Effector CD8-positive, alpha-beta T cell (primary cell): Measurements from ENCODE around the gene GMDS.

ENCODE experiments used
- DNase-seq: peaks from one replicate; lab custom pipeline; 2025; lab: John Stamatoyannopoulos, UW

Gene GMDS

DNA sequence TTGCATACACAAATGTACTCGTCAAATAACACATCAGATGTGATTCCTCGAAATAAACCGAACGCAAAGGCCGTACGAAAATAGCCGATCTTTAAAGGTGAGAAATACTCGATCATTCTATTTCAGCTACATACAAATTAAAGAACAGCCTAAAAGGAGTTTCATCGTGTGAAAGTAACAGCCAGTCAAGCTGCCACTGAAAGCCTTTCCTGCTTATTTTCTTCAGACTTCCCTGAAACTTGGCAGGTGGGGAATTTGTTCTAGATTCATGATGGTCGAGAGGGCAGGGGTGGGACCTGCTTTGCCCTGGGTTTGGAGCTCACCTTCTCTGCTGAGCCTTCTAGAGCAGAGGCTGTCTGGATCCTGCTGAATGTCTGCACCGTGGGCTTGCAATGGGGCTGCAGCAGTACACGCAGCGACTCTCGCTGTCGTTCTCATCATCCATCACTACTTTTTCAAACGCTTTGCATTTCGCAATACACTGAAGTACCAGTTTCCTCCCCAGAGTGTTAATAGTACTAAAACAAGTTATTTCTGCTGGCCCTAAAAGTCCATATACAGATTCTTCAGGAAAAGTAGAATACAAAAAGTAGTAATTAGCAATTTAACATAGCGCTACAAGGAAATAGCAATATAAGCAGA lies 619.5 kb downstream of the GMDS start:
- no peak for DNase-seq

- DNase-seq = no peak
These were observed 620.3 kb downstream of the GMDS start for GRCh38 chr6:1624851-1625781.

GRCh38 chr6:1624058-1624850 lies 621.2 kb downstream of the GMDS start:
- DNase-seq = no peak

DNA sequence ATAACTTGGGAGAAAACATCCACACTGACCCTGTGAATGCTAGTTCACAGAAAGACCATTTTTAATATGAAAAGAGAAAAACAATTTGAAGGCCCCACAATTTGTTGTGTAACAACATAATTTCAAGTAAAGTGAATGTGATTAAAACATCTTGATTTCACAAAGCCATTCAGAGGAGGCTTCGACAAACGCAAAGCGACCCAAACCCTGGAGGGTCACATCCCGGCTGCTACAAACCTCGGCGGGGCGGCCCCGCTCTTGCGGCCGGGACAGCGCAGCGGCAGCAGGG lies 621.7 kb downstream of the GMDS start:
- no peak for DNase-seq

DNA sequence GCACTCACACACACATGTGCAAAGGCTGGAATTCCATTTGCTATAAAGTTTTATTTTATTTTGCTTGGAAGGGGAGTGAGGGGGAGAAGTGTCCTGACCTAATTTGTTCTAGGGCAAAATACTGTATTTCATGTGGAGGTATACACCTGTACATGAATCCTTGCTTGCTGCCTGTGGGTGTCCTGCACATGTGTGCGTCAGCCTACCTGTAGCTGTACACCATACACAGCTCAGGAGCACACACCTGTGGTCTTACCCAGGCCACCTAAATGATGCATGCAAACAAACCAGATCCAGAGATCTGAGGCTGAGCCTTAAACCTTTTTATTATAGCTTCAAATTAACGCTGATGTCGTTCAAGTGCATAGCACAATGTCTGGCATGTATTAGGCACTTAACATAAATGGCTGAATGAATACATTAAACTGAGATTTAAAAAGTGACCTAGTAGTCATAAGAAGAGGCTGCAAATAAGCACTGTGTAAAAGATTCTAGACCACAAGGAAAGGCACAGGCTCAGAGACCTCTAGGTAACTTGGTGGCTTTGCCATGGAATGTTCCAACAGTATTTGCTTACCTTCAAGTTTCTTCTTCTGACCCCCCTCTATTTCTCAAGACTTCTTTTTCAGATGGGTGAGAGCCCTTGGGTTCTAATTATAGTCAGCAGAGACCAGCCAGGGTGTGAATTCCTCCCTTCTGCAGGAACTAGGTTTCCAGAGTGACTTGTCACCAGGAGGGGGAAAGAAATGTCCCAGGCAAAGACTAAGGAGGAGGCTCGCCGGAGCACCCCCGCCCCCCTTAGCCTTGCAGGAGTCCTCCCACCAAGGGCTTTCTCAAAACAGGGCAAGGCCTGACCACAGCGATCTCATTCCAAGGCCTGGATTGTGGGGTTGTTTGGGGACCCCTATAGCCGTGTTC lies 622.3 kb downstream of the GMDS start:
- DNase-seq = no peak

DNA sequence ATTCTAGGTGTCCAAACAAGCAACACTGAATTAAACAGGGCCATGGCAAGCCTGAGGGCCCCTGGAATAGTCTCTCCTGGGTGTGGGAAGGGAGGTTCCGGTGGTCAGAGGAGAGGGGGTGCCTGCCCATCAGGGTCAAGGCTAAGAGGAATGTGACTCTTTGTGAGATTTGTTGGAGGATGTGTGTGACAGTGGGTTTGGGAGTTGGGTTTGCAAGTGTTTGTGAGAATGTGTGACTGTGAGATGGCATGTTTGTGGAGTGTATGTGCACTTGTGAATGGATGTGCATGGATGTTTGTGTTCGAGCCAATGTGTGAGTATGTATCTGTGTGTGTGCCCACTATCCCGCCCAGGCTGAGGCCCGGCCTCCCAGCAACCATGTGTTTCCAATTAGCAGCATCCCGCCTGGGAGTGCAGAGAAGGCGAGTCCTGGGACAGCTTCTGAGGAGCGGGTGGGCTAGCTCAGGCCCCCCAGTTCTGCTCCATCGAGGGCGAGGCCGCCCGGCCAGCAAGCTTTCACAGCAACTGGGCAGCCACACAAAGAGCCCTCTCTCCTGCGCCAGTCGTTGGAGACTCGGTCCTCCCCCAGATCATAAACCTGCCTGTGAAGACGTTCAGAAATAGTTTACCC lies 623.1 kb downstream of the GMDS start:
- no peak for DNase-seq

DNA sequence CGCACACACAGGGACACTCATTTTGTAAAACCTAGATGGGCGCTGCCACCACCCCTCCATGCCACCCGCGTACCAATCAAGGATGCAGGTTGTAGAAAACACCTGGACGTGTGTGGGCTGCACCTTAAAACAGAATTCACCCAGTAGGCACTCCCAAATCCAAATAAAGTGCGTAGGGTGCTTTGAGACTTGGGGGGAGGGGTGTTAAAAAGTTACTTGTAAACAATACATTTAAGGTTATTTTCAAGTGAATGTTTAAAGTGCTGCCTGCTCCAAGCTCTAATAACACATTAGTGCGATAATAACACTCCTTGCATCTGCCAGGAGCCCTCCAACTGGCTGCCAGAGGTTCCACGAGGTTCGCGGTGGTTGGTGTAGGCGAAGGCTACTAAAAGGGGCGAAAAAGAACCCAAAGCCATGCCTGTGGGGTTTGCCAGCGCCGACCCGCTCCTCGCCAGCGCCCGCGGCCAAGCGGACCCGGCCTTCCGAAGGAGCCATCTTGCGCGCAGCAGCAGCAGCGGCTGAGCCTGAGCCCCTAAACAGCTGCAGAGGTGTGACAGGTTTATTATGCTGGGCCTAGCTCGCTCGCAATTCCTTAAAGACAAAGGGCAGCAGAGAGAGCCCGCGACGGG lies 624.2 kb downstream of the GMDS start:
- DNase-seq = no peak

DNA sequence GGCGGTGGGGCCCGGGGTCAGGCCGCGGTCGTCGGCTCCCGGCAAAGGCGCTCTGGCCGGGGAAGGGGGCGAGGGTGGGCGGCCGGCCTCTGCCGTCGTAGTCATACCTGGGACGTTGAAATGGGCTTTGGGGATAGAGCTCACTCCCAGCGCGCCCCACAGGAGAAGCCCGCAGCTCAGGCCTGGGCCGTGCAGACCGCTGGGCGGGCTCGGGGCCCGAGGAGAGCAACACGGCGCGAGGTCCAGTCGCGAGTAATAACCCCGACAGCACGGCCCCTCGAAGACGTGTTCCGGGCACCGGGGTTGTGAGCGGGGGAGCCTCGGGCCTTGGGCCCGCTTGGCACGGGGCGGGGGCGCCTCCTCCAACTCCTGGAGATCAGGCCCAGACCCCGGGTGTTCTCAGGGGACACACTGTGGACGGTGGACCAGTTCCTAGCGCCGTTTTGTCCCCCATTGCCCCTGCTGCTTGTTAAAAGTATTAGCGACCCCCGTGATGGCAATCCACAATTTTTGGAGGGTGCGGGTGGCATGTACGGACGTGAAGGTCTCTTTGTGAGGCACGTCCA lies 624.8 kb downstream of the GMDS start:
- no peak for DNase-seq

GRCh38 chr6:1619673-1620503 lies 625.5 kb downstream of the GMDS start:
- DNase-seq = no peak

- no peak for DNase-seq
These were observed 626.2 kb downstream of the GMDS start for GRCh38 chr6:1619098-1619672.

DNA sequence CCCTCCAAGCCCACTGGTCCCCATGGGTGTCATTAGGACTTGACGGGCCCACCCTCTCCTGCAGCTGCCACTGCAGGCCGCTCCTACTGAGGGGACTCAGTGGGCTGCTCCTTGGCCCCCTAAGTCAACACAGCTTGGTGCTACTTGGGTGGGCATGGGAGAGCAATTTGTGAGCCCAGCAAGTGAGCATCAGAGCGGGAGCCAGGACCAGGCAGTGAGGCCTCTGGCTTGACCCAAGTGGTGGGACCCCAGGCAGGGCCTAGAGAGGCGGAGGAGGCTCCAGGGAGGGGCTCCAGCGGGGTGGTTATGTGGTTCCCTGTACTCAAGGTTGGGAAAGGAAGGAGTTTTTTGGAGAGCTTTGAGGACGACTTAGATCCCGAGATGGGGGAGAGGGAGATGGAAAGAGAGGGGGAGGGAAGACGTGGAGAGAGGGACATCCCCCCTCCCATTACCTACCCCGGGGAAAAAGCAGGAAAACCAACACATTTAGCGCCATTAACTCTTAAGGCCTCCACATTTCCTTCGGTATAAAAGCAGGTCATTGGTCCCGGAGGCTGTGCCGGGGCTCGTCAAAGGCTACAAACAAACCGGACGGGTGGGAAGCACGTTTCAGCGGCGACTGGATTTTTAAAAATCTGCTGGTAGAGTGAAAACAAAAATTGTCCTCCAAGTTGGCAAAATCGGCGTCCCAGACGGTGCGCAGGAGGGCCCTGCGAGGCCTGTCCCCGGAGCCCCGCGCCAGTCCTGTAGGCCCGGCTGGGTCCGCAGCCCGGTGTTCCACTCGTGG lies 626.9 kb downstream of the GMDS start:
- no peak for DNase-seq

DNA sequence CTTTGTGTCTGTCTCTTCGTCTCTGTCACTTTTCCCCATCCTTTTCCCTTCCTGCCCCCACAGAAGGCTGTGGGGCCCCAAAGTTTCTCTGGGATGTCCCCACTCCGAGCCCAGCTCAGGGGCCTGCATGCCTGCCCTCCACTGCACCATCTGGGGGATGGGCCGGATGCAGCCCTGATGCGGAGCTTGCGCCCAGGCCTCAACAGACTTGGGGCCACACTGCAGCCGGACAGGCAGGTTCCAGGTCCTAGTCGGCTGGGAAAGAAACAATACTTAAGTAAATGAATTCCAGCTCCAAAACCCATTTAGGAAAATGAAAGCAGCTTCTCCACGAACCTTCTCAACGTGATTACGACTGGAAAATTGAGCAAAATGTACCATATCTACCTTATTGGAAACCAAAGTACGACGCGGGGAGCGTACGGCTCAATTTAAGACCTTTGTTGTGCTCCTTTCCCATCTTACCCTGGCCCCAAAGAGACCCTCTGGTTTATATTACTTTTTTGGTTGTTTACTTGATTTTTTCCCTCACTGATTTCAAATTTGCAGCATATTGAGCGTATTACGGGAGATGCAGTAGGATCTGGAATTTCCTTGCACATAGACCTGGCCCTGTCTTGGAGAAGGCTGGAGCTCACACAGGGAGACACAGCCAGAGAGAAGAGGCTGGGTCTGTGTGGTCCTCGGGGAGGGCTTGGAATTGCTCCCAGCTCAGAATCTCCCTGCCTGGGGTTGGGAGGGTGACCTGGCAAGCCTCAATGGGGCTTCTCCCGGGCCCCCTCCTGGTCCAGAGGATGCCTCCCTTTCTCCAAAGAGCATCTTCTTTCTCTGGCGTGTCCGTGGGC lies 627.7 kb downstream of the GMDS start:
- DNase-seq = no peak

- no peak for DNase-seq
These were observed 628.5 kb downstream of the GMDS start for GRCh38 chr6:1616701-1617463.

GRCh38 chr6:1615853-1616420 lies 629.5 kb downstream of the GMDS start:
- no peak for DNase-seq

- DNase-seq = no peak
These were observed 630.1 kb downstream of the GMDS start for GRCh38 chr6:1615151-1615852.
